Liver (tissue), 9 donors: ENCODE measurements around the gene FBP2. TPM values are rescaled to one million over a fixed set of nuclear protein-coding genes. Genes with fewer than 3 reads are reported as not detected.
A peak's percentile ranks its signal among the peaks of the same experiment; 100 is the strongest.
"Not testable (repeated sequence)": the region's sequence is repeated elsewhere in the genome, so short reads cannot be mapped to it uniquely, and the experiment has no call there.

ENCODE experiments used
- DNase-seq: peaks from one replicate; pipeline ENCODE4 v3.0.0-alpha.2; 2017; ENCODE audit warnings: low spot score
- H3K27ac ChIP-seq, 2 donors: one replicate each; pipeline ENCODE4 v1.7.0; 2013; ENCODE audit warnings: inconsistent platforms in 2 of 2, low read length in 2 of 2, control low read depth in 1 of 2, low read depth in 1 of 2, mild to moderate bottlenecking in 1 of 2
- H3K27me3 ChIP-seq, 4 donors: one replicate each; pipeline versions ENCODE4 v1.6.1 to v1.7.0; 2013; ENCODE audit warnings: low read length in 3 of 4, inconsistent platforms in 1 of 4, mild to moderate bottlenecking in 1 of 4, moderate library complexity in 1 of 4; ENCODE audit not compliant: control insufficient read depth in 4 of 4, insufficient read depth in 4 of 4
- H3K36me3 ChIP-seq, 4 donors: one replicate each; pipeline versions ENCODE4 v1.6.1 to v1.7.0; 2013; ENCODE audit warnings: low read length in 3 of 4, mild to moderate bottlenecking in 3 of 4, low read depth in 1 of 4, moderate library complexity in 1 of 4; ENCODE audit not compliant: control insufficient read depth in 4 of 4, insufficient read depth in 3 of 4
- H3K4me1 ChIP-seq, 4 donors: one replicate each; pipeline versions ENCODE4 v1.6.1 to v1.7.0; 2013; ENCODE audit warnings: low read length in 3 of 4, mild to moderate bottlenecking in 3 of 4, moderate library complexity in 1 of 4; ENCODE audit not compliant: control insufficient read depth in 4 of 4, insufficient read depth in 4 of 4
- H3K4me3 ChIP-seq, 3 donors: one replicate each; pipeline versions ENCODE4 v1.6.1 to v1.7.0; 2013; ENCODE audit warnings: low read length in 3 of 3, control low read depth in 1 of 3, low read depth in 1 of 3, mild to moderate bottlenecking in 1 of 3
- H3K9ac ChIP-seq, 2 donors: one replicate each; pipeline ENCODE4 v1.7.0; 2013; ENCODE audit warnings: low read length in 2 of 2, mild to moderate bottlenecking in 2 of 2, moderate library complexity in 2 of 2, control low read depth in 1 of 2, low read depth in 1 of 2
- H3K9me3 ChIP-seq, 4 donors: one replicate each; pipeline versions ENCODE4 v1.6.1 to v1.7.0; 2013; ENCODE audit warnings: low read length in 3 of 4; ENCODE audit not compliant: control insufficient read depth in 4 of 4
- FOXA1 ChIP-seq: IDR thresholded peaks from 2 replicates; pipeline ENCODE4 v1.6.1; 2016; ENCODE audit warnings: antibody characterized with exemption
- GABPA ChIP-seq, 2 donors: IDR thresholded peaks in 1 of 2; conservative IDR thresholded peaks in 1 of 2; 2 replicates each; pipeline ENCODE4 v1.6.1; 2016; ENCODE audit warnings: antibody characterized with exemption in 2 of 2, mild to moderate bottlenecking in 1 of 2, moderate library complexity in 1 of 2
- NR2F2 ChIP-seq: IDR thresholded peaks from 2 replicates; pipeline ENCODE4 v1.6.1; 2016; ENCODE audit warnings: antibody characterized with exemption
- SP1 ChIP-seq: IDR thresholded peaks from 2 replicates; pipeline ENCODE4 v1.6.1; 2018; ENCODE audit warnings: antibody characterized with exemption, mild to moderate bottlenecking
- WGBS: extraction: QIAGEN DNeasy Blood & Tissue Kit; methylation state at CpG from one replicate; pipeline ENCODE4 v1.1.7; 2013; 5-methylcytosine and 5-hydroxymethylcytosine counted together
- polyA plus RNA-seq, 2 donors: library from polyadenylated mRNA; stranded (reverse) in 1 of 2; unstranded in 1 of 2; fragments of 200-250 nt in 1 of 2; fragments of >200 nt in 1 of 2; fragmentation: Nextera tagmentation in 1 of 2; extraction: Ambion mirVana in 1 of 2; gene quantifications; one replicate each; pipeline versions ENCODE4 v1.2.1 to v1.2.3, GENCODE V29; 2013 to 2015
- total RNA-seq, 2 donors: library from RNA; depleted of rRNA; stranded (reverse); fragments of >200 nt; gene quantifications; one replicate each; pipeline ENCODE4 v1.2.3, GENCODE V29; 2014
- TF ChIP-seq, protein P1 (sequence below): IDR thresholded peaks from 2 replicates; pipeline ENCODE4 v1.6.1; 2016; ENCODE audit warnings: antibody characterized with exemption, mild to moderate bottlenecking
- TF ChIP-seq, protein P2 (sequence below): IDR thresholded peaks from 2 replicates; pipeline ENCODE4 v1.6.1; 2016; ENCODE audit warnings: antibody characterized with exemption
- TF ChIP-seq, protein P3 (sequence below): fragments of 150-350 bp; IDR thresholded peaks from 2 replicates; pipeline ENCODE4 v1.5.1; 2017; ENCODE audit warnings: improper control_type of control experiment, low read depth, low read length; ENCODE audit not compliant: missing input control
- donor health status: healthy.
- donor health status: healthy.
- donor health status: healthy.
- donor health status: healthy.
- donor health status: healthy.

Gene FBP2
- total and polyA plus RNA-seq, 4 donors: not detected

- TF ChIP-seq, protein P1, sequence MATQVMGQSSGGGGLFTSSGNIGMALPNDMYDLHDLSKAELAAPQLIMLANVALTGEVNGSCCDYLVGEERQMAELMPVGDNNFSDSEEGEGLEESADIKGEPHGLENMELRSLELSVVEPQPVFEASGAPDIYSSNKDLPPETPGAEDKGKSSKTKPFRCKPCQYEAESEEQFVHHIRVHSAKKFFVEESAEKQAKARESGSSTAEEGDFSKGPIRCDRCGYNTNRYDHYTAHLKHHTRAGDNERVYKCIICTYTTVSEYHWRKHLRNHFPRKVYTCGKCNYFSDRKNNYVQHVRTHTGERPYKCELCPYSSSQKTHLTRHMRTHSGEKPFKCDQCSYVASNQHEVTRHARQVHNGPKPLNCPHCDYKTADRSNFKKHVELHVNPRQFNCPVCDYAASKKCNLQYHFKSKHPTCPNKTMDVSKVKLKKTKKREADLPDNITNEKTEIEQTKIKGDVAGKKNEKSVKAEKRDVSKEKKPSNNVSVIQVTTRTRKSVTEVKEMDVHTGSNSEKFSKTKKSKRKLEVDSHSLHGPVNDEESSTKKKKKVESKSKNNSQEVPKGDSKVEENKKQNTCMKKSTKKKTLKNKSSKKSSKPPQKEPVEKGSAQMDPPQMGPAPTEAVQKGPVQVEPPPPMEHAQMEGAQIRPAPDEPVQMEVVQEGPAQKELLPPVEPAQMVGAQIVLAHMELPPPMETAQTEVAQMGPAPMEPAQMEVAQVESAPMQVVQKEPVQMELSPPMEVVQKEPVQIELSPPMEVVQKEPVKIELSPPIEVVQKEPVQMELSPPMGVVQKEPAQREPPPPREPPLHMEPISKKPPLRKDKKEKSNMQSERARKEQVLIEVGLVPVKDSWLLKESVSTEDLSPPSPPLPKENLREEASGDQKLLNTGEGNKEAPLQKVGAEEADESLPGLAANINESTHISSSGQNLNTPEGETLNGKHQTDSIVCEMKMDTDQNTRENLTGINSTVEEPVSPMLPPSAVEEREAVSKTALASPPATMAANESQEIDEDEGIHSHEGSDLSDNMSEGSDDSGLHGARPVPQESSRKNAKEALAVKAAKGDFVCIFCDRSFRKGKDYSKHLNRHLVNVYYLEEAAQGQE: peak; percentile 82
Measured at GRCh38 chr9:94553029-94553938, 40.3 kb downstream of the FBP2 start (continued).

DNA sequence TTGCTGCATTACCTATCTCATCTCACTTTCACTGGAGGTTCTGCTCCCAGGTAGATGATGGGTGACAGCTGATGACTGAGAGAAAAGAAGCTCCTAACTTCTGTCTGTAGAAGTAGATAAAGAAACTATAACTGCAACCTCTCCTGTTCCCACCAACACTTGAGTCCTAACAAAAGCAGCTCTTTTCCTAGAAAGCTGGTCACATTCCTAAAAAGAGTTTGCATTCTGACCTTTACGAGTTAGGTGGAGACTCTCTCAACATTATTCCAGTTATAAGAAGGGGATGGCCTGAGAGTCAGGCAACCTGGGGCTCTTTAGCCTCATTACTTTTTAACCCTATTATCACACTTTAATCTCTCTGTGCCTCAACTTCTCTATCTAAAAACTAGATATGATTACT lies 47.7 kb downstream of the FBP2 start:
- no peak overlapping the region for H3K9ac ChIP-seq
- H3K9me3 ChIP-seq: no peaks in the 10 kb centered on the region
- no peak for DNase-seq
- H3K27ac ChIP-seq: no peak overlapping the region
- no peak for TF ChIP-seq FOXA1
- TF ChIP-seq, protein P2, sequence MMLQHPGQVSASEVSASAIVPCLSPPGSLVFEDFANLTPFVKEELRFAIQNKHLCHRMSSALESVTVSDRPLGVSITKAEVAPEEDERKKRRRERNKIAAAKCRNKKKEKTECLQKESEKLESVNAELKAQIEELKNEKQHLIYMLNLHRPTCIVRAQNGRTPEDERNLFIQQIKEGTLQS: no peak
- TF ChIP-seq GABPA (IDR thresholded peaks at IDR 0.05 in 1 of 2, conservative IDR thresholded peaks at IDR 0.05 in 1 of 2): no peak
- WGBS: 78% methylated on average over 1 of the region's 1 CpG
- H3K27me3 ChIP-seq: no peaks in the 10 kb centered on the region
- H3K36me3 ChIP-seq: peaks cover 0 to 1% (median 0%) of the 10 kb centered on the region in 4 donors
- peaks cover 0 to 1% (median 0%) of the 10 kb centered on the region in 4 donors for H3K4me1 ChIP-seq
- no peak overlapping the region for H3K4me3 ChIP-seq

GRCh38 chr9:94544335-94544734 lies 49.3 kb downstream of the FBP2 start:
- not testable (repeated sequence) for H3K27ac ChIP-seq, H3K9me3 ChIP-seq, H3K4me3 ChIP-seq, H3K27me3 ChIP-seq, H3K36me3 ChIP-seq, H3K4me1 ChIP-seq, H3K9ac ChIP-seq, DNase-seq
- WGBS: 79% methylated on average over 3 of the region's 5 CpGs

DNA sequence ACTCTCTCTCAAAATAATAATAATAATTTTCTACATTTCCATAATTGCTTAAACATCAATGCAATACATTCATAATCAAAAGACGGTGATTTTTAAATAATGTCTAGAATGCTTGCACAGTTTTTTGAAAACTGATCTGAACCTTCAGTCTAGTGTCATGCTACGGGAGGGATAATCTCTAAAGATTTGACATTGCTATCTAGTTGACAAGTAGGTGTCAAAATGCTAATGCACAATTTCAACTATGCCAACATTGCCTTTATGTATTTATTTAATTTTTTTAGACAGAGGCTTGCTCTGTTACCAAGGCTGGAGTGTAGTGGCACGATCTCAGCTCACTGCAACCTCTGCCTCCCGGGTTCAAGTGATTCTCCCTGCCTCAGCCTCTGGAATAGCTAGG lies 54.7 kb downstream of the FBP2 start:
- TF ChIP-seq, protein P3, sequence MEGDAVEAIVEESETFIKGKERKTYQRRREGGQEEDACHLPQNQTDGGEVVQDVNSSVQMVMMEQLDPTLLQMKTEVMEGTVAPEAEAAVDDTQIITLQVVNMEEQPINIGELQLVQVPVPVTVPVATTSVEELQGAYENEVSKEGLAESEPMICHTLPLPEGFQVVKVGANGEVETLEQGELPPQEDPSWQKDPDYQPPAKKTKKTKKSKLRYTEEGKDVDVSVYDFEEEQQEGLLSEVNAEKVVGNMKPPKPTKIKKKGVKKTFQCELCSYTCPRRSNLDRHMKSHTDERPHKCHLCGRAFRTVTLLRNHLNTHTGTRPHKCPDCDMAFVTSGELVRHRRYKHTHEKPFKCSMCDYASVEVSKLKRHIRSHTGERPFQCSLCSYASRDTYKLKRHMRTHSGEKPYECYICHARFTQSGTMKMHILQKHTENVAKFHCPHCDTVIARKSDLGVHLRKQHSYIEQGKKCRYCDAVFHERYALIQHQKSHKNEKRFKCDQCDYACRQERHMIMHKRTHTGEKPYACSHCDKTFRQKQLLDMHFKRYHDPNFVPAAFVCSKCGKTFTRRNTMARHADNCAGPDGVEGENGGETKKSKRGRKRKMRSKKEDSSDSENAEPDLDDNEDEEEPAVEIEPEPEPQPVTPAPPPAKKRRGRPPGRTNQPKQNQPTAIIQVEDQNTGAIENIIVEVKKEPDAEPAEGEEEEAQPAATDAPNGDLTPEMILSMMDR: no peak
- TF ChIP-seq GABPA (IDR thresholded peaks at IDR 0.05 in 1 of 2, conservative IDR thresholded peaks at IDR 0.05 in 1 of 2): no peak
- TF ChIP-seq SP1: no peak
- TF ChIP-seq NR2F2: no peak
- Histone ChIP-seq H3K4me1 (peaks cover 0 to 4% (median 2%) of the 10 kb centered on the region in 4 donors), H3K36me3 (no peaks in the 10 kb centered on the region), H3K9ac (no peak overlapping the region), H3K27me3 (no peaks in the 10 kb centered on the region), H3K27ac (no peak overlapping the region), H3K9me3 (no peaks in the 10 kb centered on the region), H3K4me3 (no peak overlapping the region)
- 96% methylated on average over 4 of the region's 4 CpGs for WGBS
- no peak for DNase-seq
